GM19025 (cell line): Measurements from ENCODE around the gene AP1G2.

Experiments
- ATAC-seq: cut with Tn5 transposase; IDR thresholded peaks from one replicate; pipeline ENCODE4 v1.9.1; 2021; ENCODE audit warnings: mild to moderate bottlenecking, low read depth, moderate library complexity; ENCODE audit not compliant: unreplicated experiment

AP1G2 gene

GRCh38 chr14:23521785-23522640 is 45.6 kb downstream of the AP1G2 start:
- ATAC-seq: no peak

DNA sequence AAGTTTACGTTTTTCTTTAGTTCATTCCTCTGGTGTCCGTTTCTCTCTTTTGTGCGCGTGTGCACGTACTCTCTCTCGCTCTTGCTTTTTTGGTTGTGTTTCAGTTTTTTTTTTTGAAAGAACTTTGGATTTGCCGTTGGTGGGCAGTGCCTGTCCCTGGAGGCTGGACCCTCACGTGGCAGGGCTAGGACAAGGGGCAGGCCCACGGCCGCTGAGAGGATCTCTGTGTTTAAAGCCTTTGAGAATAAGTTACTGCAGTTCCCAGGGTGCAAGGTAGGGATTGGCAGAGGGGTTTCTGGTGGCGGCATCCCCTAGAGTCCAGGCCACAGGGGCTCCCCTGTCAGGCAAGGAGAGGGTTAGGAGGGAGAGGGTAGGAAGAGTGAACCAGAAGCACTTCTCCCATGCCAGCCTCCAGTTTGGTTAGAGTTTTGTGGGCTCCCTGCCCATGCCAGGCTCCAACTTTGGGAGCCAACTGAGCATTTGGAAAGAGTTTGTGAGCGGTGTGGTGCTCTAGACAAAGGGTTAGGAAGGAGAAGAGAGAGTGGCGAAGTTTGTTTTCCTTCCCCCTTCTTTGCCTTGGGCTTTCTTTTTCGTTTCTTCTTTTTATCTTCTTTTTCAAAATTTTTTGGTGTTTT is 46.6 kb downstream of the AP1G2 start:
- ATAC-seq: no peak

- ATAC-seq: no peak
Observed at GRCh38 chr14:23518709-23519108, 48.9 kb downstream of the AP1G2 start.

- no peak for ATAC-seq
Observed at GRCh38 chr14:23517650-23518326, 49.8 kb downstream of the AP1G2 start.

GRCh38 chr14:23514644-23514957 is 53.0 kb downstream of the AP1G2 start:
- ATAC-seq: no peak

GRCh38 chr14:23513818-23514643 is 53.6 kb downstream of the AP1G2 start:
- no peak for ATAC-seq

GRCh38 chr14:23513005-23513817 is 54.4 kb downstream of the AP1G2 start:
- ATAC-seq: no peak

DNA sequence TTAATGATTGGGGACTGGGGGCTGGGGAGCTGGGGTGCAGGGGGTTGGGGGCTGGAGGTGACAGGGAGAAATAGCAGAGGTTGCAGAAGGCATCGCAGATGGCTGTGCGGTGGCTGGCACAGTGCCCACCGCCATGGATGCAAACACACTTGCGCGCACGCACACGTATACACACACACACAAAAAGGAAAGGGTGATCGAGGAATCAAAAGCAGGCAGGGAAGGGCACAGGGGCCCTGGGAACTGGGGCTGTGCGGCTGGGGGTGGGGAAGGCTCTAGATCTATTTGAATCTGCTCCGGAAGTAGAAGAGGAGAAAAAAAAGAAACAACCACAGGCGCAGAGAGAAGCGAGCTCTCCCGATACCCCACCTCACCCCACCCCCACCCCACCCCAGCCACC is 55.4 kb downstream of the AP1G2 start:
- ATAC-seq: no peak
